ENCODE results near the gene CXCL17.

Gene CXCL17

GRCh38 chr19:42406111-42406510, 36.6 kb downstream of the CXCL17 start:
- no peak for FAIRE-seq
- DNase-seq (ENCODE audit: insufficient read length, low spot score), result no peak
- TF ChIP-seq, protein P1, sequence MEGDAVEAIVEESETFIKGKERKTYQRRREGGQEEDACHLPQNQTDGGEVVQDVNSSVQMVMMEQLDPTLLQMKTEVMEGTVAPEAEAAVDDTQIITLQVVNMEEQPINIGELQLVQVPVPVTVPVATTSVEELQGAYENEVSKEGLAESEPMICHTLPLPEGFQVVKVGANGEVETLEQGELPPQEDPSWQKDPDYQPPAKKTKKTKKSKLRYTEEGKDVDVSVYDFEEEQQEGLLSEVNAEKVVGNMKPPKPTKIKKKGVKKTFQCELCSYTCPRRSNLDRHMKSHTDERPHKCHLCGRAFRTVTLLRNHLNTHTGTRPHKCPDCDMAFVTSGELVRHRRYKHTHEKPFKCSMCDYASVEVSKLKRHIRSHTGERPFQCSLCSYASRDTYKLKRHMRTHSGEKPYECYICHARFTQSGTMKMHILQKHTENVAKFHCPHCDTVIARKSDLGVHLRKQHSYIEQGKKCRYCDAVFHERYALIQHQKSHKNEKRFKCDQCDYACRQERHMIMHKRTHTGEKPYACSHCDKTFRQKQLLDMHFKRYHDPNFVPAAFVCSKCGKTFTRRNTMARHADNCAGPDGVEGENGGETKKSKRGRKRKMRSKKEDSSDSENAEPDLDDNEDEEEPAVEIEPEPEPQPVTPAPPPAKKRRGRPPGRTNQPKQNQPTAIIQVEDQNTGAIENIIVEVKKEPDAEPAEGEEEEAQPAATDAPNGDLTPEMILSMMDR (IDR thresholded peaks at IDR 0.05; ENCODE audit: insufficient read depth, missing control alignments), result no peak

DNA sequence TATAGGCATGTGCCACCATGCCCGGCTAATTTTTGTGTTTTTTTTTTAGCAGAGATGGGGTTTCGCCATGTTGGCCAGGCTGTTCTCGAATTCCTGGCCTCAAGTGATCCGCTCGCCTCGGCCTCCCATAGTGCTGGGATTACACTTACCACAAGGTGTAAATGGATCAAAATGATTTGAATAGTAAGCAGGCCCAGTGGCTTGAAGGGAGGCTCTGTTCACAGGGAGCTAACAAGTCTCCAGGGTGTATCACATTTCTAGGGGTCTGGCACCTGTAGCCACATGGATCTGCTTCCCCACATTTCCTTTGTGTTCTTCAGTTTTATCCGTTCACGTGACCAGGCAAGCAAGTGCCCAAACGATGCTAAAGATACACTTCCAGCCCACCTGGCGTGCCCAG, 39.2 kb downstream of the CXCL17 start:
- TF ChIP-seq, protein P1 (IDR thresholded peaks at IDR 0.05; ENCODE audit: insufficient read depth, missing control alignments), result no peak
- FAIRE-seq (no peak), DNase-seq (ENCODE audit: insufficient read length, low spot score) (no peak)

DNA sequence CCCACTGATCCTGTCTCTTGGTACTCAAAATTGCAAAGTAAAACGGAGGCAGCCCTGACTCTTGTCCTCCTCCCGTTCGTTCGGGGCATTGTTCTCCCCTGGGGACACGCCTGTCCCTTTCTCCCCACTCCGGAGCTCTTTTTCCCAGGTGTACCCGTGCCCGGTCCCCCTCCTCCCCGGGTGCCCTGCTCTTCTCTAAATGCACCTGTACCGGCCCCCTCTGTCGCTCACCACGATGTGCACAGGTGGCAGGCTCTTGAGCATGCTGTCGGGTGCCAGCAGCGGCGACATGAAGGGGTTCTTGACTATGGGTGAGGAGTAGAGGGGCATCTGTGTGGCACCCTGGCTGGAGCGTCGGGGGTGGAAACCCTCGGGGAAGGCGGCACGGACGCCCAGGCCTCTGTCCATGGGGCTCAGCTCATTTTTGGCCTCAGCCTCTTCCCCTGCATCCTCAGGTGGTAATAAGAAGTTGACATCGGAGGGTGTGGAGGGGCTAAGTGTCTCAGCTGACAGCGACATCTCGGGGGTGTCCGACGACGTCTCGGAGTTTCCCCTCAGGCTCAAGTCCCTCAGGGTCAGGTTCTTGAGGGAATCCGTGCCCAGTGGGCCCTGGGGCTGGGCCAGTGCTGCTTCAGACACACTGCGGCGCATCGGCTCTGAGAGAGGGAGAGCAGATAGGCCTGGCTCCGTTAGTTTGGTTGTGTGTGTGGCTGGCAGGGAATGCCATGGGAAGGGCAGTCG, 40.2 kb downstream of the CXCL17 start:
- DNase-seq (ENCODE audit: insufficient read length, low spot score) (no peak), FAIRE-seq (no peak)
- TF ChIP-seq, protein P1 (IDR thresholded peaks at IDR 0.05; ENCODE audit: insufficient read depth, missing control alignments), result no peak

GRCh38 chr19:42401365-42402303, 41.1 kb downstream of the CXCL17 start:
- TF ChIP-seq, protein P1 (IDR thresholded peaks at IDR 0.05; ENCODE audit: insufficient read depth, missing control alignments), result peak; percentile 81
- peak; percentile 87 for DNase-seq (ENCODE audit: insufficient read length, low spot score)
- no peak for FAIRE-seq

DNA sequence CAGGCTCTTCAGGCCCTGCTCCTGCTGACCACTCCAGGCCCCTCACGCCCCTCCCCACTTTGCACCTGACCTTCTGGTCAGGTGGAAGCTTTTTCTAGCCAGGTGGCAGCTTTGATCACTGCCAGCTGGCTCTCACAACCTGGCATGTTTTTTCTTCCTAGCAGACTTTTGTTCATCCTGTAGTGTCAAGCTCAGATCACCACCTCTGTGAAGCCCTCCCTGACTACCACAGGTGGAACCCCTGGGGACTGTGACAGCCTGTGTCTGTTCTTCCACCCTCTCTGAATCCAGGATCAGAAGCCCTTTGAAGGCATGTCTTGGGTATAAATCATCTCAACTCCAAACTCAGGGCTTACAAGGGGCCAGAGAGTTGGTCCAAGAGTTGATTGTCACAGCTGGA, 42.3 kb downstream of the CXCL17 start:
- DNase-seq (ENCODE audit: insufficient read length, low spot score) (no peak), FAIRE-seq (no peak)
- TF ChIP-seq, protein P1 (IDR thresholded peaks at IDR 0.05; ENCODE audit: insufficient read depth, missing control alignments), result no peak

GRCh38 chr19:42397263-42398166, 45.2 kb downstream of the CXCL17 start:
- FAIRE-seq (no peak), DNase-seq (ENCODE audit: insufficient read length, low spot score) (no peak)
- TF ChIP-seq, protein P1 (IDR thresholded peaks at IDR 0.05; ENCODE audit: insufficient read depth, missing control alignments), result no peak
